GM19324 (cell line): Measurements from ENCODE around the gene NR2C1.
"Not testable (repeated sequence)": the region's sequence is repeated elsewhere in the genome, so short reads cannot be mapped to it uniquely, and the experiment has no call there.

Experiments used
- ATAC-seq: cut with Tn5 transposase; IDR thresholded peaks from one replicate; pipeline ENCODE4 v1.9.1; 2021; ENCODE audit warnings: mild to moderate bottlenecking, moderate library complexity; ENCODE audit not compliant: unreplicated experiment, low FRiP score

NR2C1 gene

DNA sequence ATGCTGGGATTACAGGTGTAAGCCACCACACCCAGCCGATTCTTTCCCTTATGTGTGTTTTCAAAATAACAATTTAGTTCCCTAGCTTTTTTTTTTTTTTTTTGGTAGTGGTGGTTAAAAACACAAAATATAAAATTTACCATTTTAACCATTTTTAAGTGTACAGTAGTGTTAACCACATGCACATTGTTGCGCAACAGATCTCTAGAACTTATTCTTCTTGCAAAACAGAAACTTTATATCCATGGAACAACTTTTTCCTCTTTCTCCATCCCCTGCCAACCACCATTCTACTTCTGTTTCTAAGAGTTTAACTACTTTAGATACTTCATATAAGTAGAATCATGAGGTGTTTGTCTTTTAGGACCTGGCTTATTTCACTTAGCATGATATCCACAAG, 68.8 kb downstream of the NR2C1 start:
- no peak for ATAC-seq

DNA sequence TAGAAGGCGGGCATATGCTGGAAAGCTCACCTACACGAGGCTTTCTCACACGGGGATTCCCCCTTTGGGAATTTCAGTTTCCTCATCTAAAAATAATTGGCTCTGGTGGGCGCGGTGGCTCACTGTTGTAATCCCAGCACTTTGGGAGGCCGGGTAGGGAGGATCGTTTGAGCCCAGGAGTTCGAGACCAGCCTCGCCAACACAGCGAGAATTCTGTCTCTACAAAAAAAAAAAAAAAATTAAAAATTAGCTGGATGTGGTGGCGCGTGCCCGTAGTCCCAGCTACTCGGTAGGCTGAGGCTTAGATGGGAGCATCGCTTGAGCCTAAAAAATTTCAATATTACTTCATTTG, 69.5 kb downstream of the NR2C1 start:
- no peak for ATAC-seq

GRCh38 chr12:95003213-95003920, 70.1 kb downstream of the NR2C1 start, which contains the start of gene NDUFA12:
Gene NDUFA12 (minus strand): TSS chr12:95003697. CDS start chr12:95003680, 17 bp downstream.
- peak; percentile 99 for ATAC-seq

DNA sequence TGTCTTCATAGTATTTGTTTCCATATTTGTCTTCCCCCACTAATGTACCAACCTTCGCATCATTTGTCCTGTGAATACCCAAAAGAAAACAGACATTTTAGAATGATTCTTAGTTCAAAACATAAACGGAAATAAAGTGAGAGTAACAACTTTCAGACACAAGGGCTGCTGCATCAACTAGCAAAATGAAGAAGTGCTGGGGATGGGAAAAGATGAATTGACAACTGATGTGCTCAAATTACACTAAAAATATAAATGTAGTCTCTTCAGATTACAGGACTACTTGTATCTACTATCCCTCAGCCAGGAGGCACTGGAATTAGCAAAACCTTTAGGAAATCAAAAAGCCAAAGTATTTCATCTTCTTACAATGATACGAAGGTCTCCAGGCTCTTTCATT, 70.7 kb downstream of the NR2C1 start:
- ATAC-seq: no peak

GRCh38 chr12:94998326-94998725, 75.1 kb downstream of the NR2C1 start:
- ATAC-seq: no peak

- no peak for ATAC-seq
These were observed 75.7 kb downstream of the NR2C1 start for GRCh38 chr12:94997726-94998125.

DNA sequence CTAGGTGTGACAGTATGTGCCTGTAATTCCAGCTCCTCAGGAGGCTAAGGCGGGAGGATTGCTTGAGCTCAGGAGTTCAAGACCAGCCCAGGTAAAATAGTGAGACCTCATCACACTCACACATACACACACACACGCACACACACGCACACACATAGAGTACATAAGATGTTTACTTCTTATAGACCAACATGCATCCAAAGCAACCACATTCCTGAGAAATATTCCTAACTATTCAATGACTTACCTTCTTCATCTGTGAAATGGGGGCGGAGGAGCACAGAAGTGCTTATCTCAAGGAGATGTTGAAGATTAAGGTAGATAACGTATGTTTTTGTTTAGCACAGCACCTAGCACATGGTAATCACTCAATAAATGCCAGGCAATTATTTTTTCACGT, 76.4 kb downstream of the NR2C1 start:
- no peak for ATAC-seq

DNA sequence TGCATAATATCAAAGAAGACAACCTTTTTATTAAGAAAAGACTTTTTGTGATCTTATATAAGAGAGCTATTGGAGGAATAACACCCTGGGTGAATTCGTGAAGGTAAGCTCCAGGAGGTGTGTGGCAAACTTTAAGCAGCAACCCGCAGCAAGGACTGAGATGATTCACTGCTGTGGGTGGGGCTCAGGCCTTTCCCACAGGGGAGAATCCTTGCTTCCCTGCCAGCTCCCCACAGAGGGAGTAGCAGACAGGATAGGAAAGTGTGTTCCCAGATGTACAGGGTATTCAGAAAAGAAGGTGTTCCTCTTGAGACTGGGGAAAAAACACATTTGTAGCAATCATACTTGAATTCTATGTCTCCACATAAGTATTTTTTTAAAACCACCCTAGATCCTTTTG, 79.1 kb downstream of the NR2C1 start:
- no peak for ATAC-seq

DNA sequence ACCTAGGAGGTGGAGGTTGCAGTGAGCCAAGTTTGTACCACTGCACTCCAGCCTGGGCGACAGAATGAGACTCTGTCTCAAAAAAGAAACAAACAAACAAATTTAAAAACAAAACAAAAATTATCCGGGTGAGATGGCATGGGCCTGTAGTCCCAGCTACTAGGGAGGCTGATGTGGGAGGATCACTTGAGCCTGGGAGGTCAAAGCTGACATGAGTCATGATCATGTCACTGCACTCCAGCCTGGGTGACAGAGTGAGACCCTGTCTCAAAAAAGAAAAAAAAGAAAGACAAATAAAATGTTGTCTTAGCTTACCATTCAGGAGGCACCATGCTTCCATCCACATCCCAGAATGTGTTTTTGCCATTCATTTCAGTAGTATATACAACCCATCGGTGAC, 79.6 kb downstream of the NR2C1 start:
- not testable (repeated sequence) for ATAC-seq

DNA sequence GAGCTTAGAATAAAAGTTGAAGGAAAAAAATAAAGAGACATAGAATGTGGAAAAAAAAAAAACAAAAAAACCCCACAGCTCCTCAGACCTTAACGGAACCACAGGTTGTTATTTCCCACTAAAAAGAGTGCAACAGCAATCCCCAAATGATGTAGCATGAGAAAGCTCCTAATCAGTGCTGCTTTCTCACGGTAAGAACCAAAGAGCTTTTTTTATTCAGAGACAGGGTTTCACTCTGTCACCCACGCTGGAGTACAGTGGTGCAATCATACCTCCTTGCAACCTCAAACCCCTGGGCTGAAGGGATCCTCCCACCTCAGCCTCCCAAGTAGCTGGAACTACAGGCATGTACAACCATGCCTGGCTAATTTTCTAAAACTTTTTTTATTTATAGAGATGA, 83.2 kb downstream of the NR2C1 start:
- no peak for ATAC-seq

DNA sequence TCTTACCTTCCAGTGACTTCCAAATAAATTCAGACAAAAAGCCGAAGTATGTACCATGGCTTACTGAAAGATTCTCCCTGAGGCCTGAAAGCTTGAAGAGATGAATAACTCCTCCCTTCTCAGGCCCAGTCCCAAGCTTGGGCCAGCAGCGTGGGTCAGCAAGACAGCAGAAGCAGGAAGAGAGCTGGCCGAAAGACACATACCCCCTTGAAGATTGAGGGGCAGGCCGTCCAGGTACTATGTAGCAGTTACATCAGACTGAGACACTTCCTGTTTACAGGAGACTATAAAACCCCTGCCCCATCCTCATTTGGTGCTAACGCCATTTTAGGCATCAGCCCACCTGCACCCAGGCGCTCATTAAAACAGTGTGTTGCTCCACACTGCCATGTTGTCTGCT, 84.9 kb downstream of the NR2C1 start:
- no peak for ATAC-seq

DNA sequence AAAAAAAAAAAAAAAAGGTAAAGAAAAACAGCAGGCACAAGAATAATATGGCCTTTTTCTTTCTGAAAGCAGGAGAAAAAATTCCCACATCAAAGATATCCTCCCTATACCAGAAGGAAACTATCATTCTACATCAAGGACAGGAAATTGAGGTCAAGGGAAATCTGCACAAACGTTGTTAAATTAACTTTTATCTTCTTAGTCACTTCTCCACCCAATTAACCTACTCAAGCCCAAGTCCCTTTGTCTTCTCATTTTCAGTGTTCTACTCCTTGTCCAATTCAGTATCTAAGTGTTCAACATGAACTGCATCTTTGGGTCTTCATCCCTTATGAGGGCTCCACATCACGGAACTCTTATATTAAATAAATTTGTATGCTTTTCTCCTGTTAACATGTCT, 85.6 kb downstream of the NR2C1 start:
- no peak for ATAC-seq

- ATAC-seq: no peak
These were observed 86.2 kb downstream of the NR2C1 start for GRCh38 chr12:94987076-94987669.

GRCh38 chr12:94985099-94985498, 88.3 kb downstream of the NR2C1 start:
- not testable (repeated sequence) for ATAC-seq

GRCh38 chr12:94983321-94983720, 90.1 kb downstream of the NR2C1 start:
- ATAC-seq: no peak

DNA sequence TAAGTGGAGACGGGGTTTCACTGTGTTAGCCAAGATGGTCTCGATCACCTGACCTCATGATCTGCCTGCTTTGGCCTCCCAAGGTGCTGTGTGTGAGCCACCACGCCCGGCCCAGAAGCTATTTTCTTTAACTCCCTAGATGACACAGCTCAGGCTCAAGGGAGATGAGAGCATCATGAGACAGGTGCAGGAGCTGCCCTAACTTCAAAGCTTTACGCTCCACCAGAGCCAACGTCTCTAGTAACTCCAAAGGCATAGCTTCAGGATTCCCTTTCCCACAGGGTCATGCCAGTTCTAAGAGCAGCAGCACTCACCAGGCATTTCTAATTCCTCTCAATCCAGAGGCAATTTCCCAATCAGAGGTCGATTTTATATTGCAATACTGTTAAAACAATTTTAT, 91.0 kb downstream of the NR2C1 start:
- no peak for ATAC-seq

GRCh38 chr12:94980577-94980976, 92.8 kb downstream of the NR2C1 start:
- no peak for ATAC-seq

DNA sequence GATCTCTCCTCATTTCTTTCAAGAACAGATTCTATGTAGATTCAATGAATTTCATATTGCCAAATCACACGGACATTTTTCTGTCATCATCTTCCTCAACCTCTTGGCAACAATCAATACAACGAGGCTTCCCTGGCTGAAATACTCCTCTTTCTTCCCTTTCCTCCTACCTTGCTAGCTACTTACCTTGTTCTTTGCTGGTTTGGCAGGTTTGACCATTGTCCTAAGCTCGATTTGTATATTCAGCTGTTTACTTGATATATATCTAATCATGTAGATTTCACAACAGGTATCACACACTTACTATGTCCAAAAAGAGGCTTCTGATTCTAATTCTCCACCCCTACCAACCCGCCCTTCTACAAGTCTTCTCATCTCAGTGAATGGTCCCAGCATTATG, 93.5 kb downstream of the NR2C1 start:
- ATAC-seq: no peak

GRCh38 chr12:94977766-94978468, 95.5 kb downstream of the NR2C1 start:
- ATAC-seq: no peak

GRCh38 chr12:94973221-94973620, 100.2 kb downstream of the NR2C1 start:
- ATAC-seq: no peak

GRCh38 chr12:94972795-94973194, 100.6 kb downstream of the NR2C1 start:
- ATAC-seq: no peak

- ATAC-seq: no peak
These were observed 101.5 kb downstream of the NR2C1 start for GRCh38 chr12:94971923-94972322.
